HL-60/S4 treated with retinoic acid at 250 ng/mL for 4 days and 3 days (cell line): ENCODE measurements around the gene CPN2.

Experiments
- in situ Hi-C: fragments of 300-500 bp; cut with MboI; formaldehyde crosslinking; loops from 2 replicates; pipeline ENCODE4 v1.7.0; 2022; ENCODE audit warnings: low sequenced_read_pairs

Gene CPN2

GRCh38 chr3:194303749-194304148 is 47.4 kb downstream of the CPN2 start:
- in situ Hi-C loops = no loop called here

GRCh38 chr3:194301730-194302129 is 49.4 kb downstream of the CPN2 start:
- in situ Hi-C loops = no loop called here

DNA sequence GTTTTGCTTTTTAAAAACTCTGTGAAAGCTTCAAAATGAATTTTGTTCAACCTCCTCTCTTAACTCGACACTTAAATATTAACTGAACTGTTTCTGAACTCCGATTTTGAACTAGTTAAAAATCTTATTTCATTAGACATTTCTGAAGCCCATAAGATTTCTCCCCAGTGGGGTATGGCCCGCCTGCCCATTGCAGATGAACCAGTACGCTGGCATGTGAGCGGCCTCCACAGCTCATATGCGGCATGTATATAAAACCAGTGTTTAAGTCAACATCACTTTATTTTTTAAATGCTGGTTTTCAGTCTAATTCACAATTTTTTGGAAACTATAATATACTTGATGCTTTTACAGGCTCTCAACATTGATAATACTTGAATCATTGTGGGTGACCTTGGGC is 50.2 kb downstream of the CPN2 start:
- in situ Hi-C loops = no loop called here

DNA sequence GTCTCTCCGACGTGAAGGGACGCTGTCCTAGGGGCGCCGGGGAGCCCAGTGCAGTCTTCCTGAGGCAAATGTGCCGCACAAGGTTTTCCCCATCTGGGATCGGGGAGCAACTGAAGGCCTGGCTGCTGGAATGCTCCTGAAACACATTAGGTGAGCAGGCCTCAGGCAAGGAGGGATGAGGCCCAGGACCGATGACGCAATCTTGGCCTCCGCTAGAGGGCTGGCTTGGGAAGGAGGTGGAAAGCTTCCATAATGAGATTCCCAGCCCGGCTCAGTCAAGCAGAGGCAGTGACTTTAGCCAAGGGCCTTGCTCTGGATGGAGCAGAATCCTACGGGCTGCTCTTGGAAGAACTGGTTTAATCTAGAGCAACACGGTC is 50.8 kb downstream of the CPN2 start:
- in situ Hi-C loops = no loop called here

- in situ Hi-C loops = no loop called here
These were observed 52.5 kb downstream of the CPN2 start for GRCh38 chr3:194298331-194299227.

GRCh38 chr3:194296454-194297263 is 54.5 kb downstream of the CPN2 start:
- in situ Hi-C loops = no loop called here

- in situ Hi-C loops = no loop called here
These were observed 56.3 kb downstream of the CPN2 start for GRCh38 chr3:194294895-194295214.

GRCh38 chr3:194294199-194294894 is 56.8 kb downstream of the CPN2 start:
- in situ Hi-C loops = no loop called here

DNA sequence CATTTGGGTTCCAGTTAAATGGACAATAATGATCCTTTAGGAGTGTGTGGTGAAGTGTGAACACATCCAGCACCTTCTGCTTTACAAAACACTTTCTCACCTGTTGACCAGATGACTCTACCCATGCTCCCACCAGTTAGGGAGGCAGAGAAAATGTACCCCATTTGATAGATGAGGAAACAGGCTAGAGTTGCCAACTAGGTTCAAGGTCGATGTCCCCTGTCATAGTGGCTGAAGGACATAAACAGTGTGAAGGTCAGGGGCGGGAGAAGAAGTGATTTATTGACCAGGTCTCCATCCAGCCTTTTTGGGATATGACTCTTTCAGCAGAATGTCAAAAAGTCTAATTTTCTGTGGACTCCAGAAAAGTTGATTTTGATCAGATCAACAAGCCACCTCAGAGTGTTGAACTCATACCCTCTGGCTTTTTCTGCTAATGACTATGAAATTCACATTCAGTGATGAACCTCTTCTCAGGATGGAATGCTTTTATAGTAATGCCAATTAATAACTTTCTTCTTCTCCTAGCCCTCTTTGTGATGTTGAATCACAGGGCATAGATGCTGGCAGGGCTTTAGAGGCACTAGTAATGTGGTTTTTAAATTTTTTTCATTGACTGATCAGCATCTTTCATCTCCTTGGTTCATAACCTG is 57.5 kb downstream of the CPN2 start:
- in situ Hi-C loops = no loop called here

GRCh38 chr3:194292331-194292730 is 58.8 kb downstream of the CPN2 start:
- in situ Hi-C loops = no loop called here
